H9 (cell line): Measurements from ENCODE around the gene COX6B1. TPM values are rescaled to one million over a fixed set of nuclear protein-coding genes. Genes with fewer than 3 reads are reported as not detected.

Experiments
- DNase-seq: peaks from one replicate; pipeline ENCODE4 v3.0.0-alpha.2; 2017
- H2AFZ ChIP-seq: one replicate; pipeline ENCODE4 v1.6.1; 2013; ENCODE audit warnings: mild to moderate bottlenecking, low read length, control low read depth, moderate library complexity
- H2AK5ac ChIP-seq: 2 replicates; pipeline ENCODE4 v1.6.1; 2013; ENCODE audit warnings: low read length, control low read depth, mixed read lengths; ENCODE audit not compliant: insufficient read length
- H2BK120ac ChIP-seq: one replicate; pipeline ENCODE4 v1.6.1; 2013; ENCODE audit warnings: low read depth, mild to moderate bottlenecking, low read length, control low read depth, inconsistent platforms; ENCODE audit not compliant: poor library complexity, severe bottlenecking
- H2BK12ac ChIP-seq: 2 replicates; pipeline ENCODE4 v1.6.1; 2013; ENCODE audit warnings: low read length, control low read depth, mixed read lengths, low read depth; ENCODE audit not compliant: insufficient read length
- H2BK15ac ChIP-seq: 2 replicates; pipeline ENCODE4 v1.6.1; 2013; ENCODE audit warnings: low read depth, low read length, control low read depth
- H2BK20ac ChIP-seq: one replicate; pipeline ENCODE4 v1.6.1; 2013; ENCODE audit warnings: low read depth, mild to moderate bottlenecking, low read length, control low read depth, inconsistent platforms; ENCODE audit not compliant: poor library complexity, severe bottlenecking
- H2BK5ac ChIP-seq: 2 replicates; pipeline ENCODE4 v1.6.1; 2013; ENCODE audit warnings: low read length, control low read depth, mixed read lengths; ENCODE audit not compliant: insufficient read length
- H3K14ac ChIP-seq: 2 replicates; pipeline ENCODE4 v1.6.1; 2013; ENCODE audit warnings: low read length, control low read depth; ENCODE audit not compliant: insufficient read depth
- H3K18ac ChIP-seq: 2 replicates; pipeline ENCODE4 v1.6.1; 2013; ENCODE audit warnings: low read depth, mild to moderate bottlenecking, mixed read lengths, low read length, control low read depth; ENCODE audit not compliant: insufficient read length
- H3K23ac ChIP-seq: 2 replicates; pipeline ENCODE4 v1.6.1; 2013; ENCODE audit warnings: low read length, control low read depth, mixed read lengths, low read depth; ENCODE audit not compliant: insufficient read length
- H3K23me2 ChIP-seq: 2 replicates; pipeline ENCODE4 v1.6.1; 2013; ENCODE audit warnings: low read depth, mild to moderate bottlenecking, mixed read lengths, low read length, control low read depth; ENCODE audit not compliant: insufficient read length, poor library complexity, severe bottlenecking
- H3K27ac ChIP-seq: 2 replicates; pipeline ENCODE4 v1.5.1; 2013; ENCODE audit warnings: low read length, control low read depth, mixed read lengths, low read depth; ENCODE audit not compliant: insufficient read length
- H3K27me3 ChIP-seq: 2 replicates; pipeline ENCODE4 v1.6.1; 2013; ENCODE audit warnings: low read length, control low read depth, inconsistent platforms; ENCODE audit not compliant: insufficient read depth
- H3K4ac ChIP-seq: 2 replicates; pipeline ENCODE4 v1.6.1; 2013; ENCODE audit warnings: low read depth, mild to moderate bottlenecking, control low read depth, inconsistent platforms, low read length, moderate library complexity
- H3K4me1 ChIP-seq: 2 replicates; pipeline ENCODE4 v1.6.1; 2013; ENCODE audit warnings: low read length, control low read depth, inconsistent platforms; ENCODE audit not compliant: insufficient read depth
- H3K4me2 ChIP-seq: 2 replicates; pipeline ENCODE4 v1.6.1; 2013; ENCODE audit warnings: low read length, control low read depth, mixed read lengths; ENCODE audit not compliant: insufficient read length, insufficient read depth
- H3K56ac ChIP-seq: 2 replicates; pipeline ENCODE4 v1.6.1; 2013; ENCODE audit warnings: low read depth, mild to moderate bottlenecking, mixed read lengths, low read length, control low read depth; ENCODE audit not compliant: insufficient read length
- H3K79me1 ChIP-seq: 2 replicates; pipeline ENCODE4 v1.6.1; 2013; ENCODE audit warnings: low read depth, mild to moderate bottlenecking, moderate library complexity, low read length, control low read depth, inconsistent platforms; ENCODE audit not compliant: insufficient read depth, poor library complexity, severe bottlenecking
- H3K79me2 ChIP-seq: 2 replicates; pipeline ENCODE4 v1.6.1; 2013; ENCODE audit warnings: low read length, control low read depth, inconsistent platforms; ENCODE audit not compliant: insufficient read depth
- H3K9ac ChIP-seq: 2 replicates; pipeline ENCODE4 v1.6.1; 2013; ENCODE audit warnings: low read length, control low read depth, mixed read lengths; ENCODE audit not compliant: insufficient read length; ENCODE audit errors: extremely low read depth
- H3K9me3 ChIP-seq: one replicate; pipeline ENCODE4 v1.6.1; 2013; ENCODE audit warnings: low read depth, low read length, inconsistent platforms; ENCODE audit not compliant: control insufficient read depth
- H3T11ph ChIP-seq: one replicate; pipeline ENCODE4 v1.6.1; 2013; ENCODE audit warnings: mild to moderate bottlenecking, low read length, control low read depth, inconsistent platforms
- H4K20me1 ChIP-seq: one replicate; pipeline ENCODE4 v1.6.1; 2013; ENCODE audit not compliant: control insufficient read depth, insufficient read length, insufficient read depth
- H4K5ac ChIP-seq: 2 replicates; pipeline ENCODE4 v1.6.1; 2013; ENCODE audit warnings: low read depth, mild to moderate bottlenecking, mixed read lengths, low read length, control low read depth; ENCODE audit not compliant: insufficient read length
- H4K8ac ChIP-seq: replicated peaks from 2 replicates; pipeline ENCODE4 v1.6.1; 2013; ENCODE audit warnings: low read length, control low read depth, mixed read lengths, low read depth; ENCODE audit not compliant: insufficient read length
- H4K91ac ChIP-seq: 2 replicates; pipeline ENCODE4 v1.6.1; 2013; ENCODE audit warnings: low read depth, mild to moderate bottlenecking, moderate library complexity, mixed read lengths, low read length, control low read depth; ENCODE audit not compliant: insufficient read length
- H3K27ac Mint-ChIP-seq, 3 experiments: 2 replicates in 2 of 3; 3 replicates in 1 of 3; pipeline ENCODE4 v1.8.0; 2020 to 2021; ENCODE audit warnings: mixed read lengths in 3 of 3, mild to moderate bottlenecking in 1 of 3, moderate library complexity in 1 of 3
- H3K27me3 Mint-ChIP-seq: 2 replicates; pipeline ENCODE4 v1.8.0; 2021; ENCODE audit warnings: low read depth, mild to moderate bottlenecking, moderate library complexity, mixed read lengths
- H3K36me3 Mint-ChIP-seq, 3 experiments: 2 replicates in 2 of 3; 3 replicates in 1 of 3; pipeline ENCODE4 v1.8.0; 2020 to 2021; ENCODE audit warnings: low read depth in 3 of 3, mixed read lengths in 3 of 3; ENCODE audit not compliant: insufficient read depth in 1 of 3
- H3K4me1 Mint-ChIP-seq, 2 experiments: 2 replicates each; pipeline ENCODE4 v1.8.0; 2020; ENCODE audit warnings: mixed read lengths in 2 of 2
- H3K4me3 Mint-ChIP-seq, 2 experiments: 2 replicates in 1 of 2; 3 replicates in 1 of 2; pipeline ENCODE4 v1.8.0; 2020 to 2021; ENCODE audit warnings: mild to moderate bottlenecking in 2 of 2, mixed read lengths in 2 of 2, moderate library complexity in 1 of 2
- H3K9me3 Mint-ChIP-seq, 2 experiments: 2 replicates in 1 of 2; 3 replicates in 1 of 2; pipeline ENCODE4 v1.8.0; 2020; ENCODE audit warnings: mild to moderate bottlenecking in 2 of 2, mixed read lengths in 2 of 2, moderate library complexity in 1 of 2
- WGBS: extraction: QIAGEN DNeasy Blood & Tissue Kit; methylation state at CpG from one replicate; pipeline ENCODE4 v1.1.7; 2013; ENCODE audit warnings: missing lambda C conversion rate, low lambda C conversion rate, mixed read lengths; ENCODE audit not compliant: insufficient read length; ENCODE audit errors: extremely low coverage; 5-methylcytosine and 5-hydroxymethylcytosine counted together
- total RNA-seq: library from RNA; stranded (reverse); gene quantifications from 2 replicates; pipeline ENCODE4 v1.2.1, GENCODE V29; 2021
- TF ChIP-seq, protein P1 (sequence below): fragments of 200-600 bp; sonication (generic); conservative IDR thresholded peaks from 3 replicates; pipeline ENCODE4 v1.8.0; 2021; ENCODE audit warnings: antibody characterized with exemption, mild to moderate bottlenecking

The COX6B1 gene
- total RNA-seq, 1 experiment from 2014 or later, result 432 TPM

DNA sequence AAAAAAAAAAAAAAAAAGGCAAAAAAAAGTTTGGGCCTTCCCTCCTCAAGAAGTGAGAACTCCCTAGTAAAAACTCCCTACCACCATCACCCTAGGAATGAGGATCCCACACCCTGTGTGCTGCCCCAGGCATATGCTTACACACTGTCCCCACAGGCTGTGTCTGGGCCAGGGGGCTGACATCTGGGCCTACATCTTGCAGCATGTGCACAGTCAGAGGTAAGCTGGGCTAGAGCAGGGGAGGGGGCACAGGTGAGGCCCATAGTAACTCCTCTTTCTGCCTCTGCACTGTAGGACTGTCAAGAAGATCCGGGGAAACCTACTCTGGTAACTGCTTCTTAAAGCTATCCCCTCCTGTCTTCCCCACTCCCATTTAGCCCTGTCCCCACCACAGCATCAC is 34.5 kb upstream of the COX6B1 start:
- H4K5ac ChIP-seq, result no peak overlapping the region
- H3K27me3 ChIP-seq, result no peaks in the 10 kb centered on the region
- no peak overlapping the region for H2BK5ac ChIP-seq
- H2AFZ ChIP-seq, result no peak overlapping the region
- no CpG with 5 or more reads among the region's 1 CpG for WGBS
- H3K27me3 Mint-ChIP-seq, result peaks cover 19% of the 10 kb centered on the region
- no peak overlapping the region for H3K14ac ChIP-seq
- TF ChIP-seq, protein P1, sequence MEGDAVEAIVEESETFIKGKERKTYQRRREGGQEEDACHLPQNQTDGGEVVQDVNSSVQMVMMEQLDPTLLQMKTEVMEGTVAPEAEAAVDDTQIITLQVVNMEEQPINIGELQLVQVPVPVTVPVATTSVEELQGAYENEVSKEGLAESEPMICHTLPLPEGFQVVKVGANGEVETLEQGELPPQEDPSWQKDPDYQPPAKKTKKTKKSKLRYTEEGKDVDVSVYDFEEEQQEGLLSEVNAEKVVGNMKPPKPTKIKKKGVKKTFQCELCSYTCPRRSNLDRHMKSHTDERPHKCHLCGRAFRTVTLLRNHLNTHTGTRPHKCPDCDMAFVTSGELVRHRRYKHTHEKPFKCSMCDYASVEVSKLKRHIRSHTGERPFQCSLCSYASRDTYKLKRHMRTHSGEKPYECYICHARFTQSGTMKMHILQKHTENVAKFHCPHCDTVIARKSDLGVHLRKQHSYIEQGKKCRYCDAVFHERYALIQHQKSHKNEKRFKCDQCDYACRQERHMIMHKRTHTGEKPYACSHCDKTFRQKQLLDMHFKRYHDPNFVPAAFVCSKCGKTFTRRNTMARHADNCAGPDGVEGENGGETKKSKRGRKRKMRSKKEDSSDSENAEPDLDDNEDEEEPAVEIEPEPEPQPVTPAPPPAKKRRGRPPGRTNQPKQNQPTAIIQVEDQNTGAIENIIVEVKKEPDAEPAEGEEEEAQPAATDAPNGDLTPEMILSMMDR, result no peak
- peak overlapping the region; percentile 80 to 86 for H3K4me3 Mint-ChIP-seq
- H4K8ac ChIP-seq, result no peak overlapping the region
- H2BK20ac ChIP-seq, result no peak overlapping the region
- no peak overlapping the region for H3K18ac ChIP-seq
- H3K27ac ChIP-seq, result no peak overlapping the region
- H3K56ac ChIP-seq, result no peak overlapping the region
- H3K23me2 ChIP-seq, result peaks cover 5% of the 10 kb centered on the region
- no peak overlapping the region for H3K9ac ChIP-seq
- peaks cover under 1 to 7% of the 10 kb centered on the region in 2 experiments; a peak in 2 of 5 replicates for H3K9me3 Mint-ChIP-seq
- no peak overlapping the region for H2BK12ac ChIP-seq
- no peaks in the 10 kb centered on the region for H3K4me1 Mint-ChIP-seq
- DNase-seq, result no peak
- no peak overlapping the region for H4K91ac ChIP-seq
- H3K36me3 Mint-ChIP-seq, result peaks cover 4 to 27% (median 23%) of the 10 kb centered on the region in 3 experiments; a peak in 5 of 7 replicates
- H3K9me3 ChIP-seq, result peaks cover under 1% of the 10 kb centered on the region
- H3K4me1 ChIP-seq, result no peaks in the 10 kb centered on the region
- H2AK5ac ChIP-seq, result no peak overlapping the region
- H4K20me1 ChIP-seq, result no peaks in the 10 kb centered on the region
- no peak overlapping the region for H2BK15ac ChIP-seq
- no peaks in the 10 kb centered on the region for H3K79me2 ChIP-seq
- H3T11ph ChIP-seq, result no peak overlapping the region
- H3K23ac ChIP-seq, result no peak overlapping the region
- peak overlapping the region; percentile 93 for H3K4me2 ChIP-seq
- no peak overlapping the region for H3K4ac ChIP-seq
- H3K79me1 ChIP-seq, result no peaks in the 10 kb centered on the region
- no peak overlapping the region for H2BK120ac ChIP-seq
- H3K27ac Mint-ChIP-seq, result no peak overlapping the region; a peak in 1 of 7 replicates
